ENCODE results near the gene ACSL4. TPM values are rescaled to one million over a fixed set of nuclear protein-coding genes. Genes with fewer than 3 reads are reported as not detected.

The ACSL4 gene
- polyA plus RNA-seq, 1 donor from 2014 or later: 101 TPM

- no peaks in the 10 kb centered on the region for H3K36me3 ChIP-seq (ENCODE audit: insufficient read depth, low read length)
- H3K4me2 ChIP-seq (ENCODE audit: low read length): no peak overlapping the region
- no peaks in the 10 kb centered on the region for H4K20me1 ChIP-seq (ENCODE audit: insufficient read depth)
- no peaks in the 10 kb centered on the region for H3K9me3 ChIP-seq (ENCODE audit: low read length)
- no peaks in the 10 kb centered on the region for H3K27me3 ChIP-seq (ENCODE audit: insufficient read depth, low read depth, low read length)
- no peak overlapping the region for H3K27ac ChIP-seq (ENCODE audit: low read length)
- no peaks in the 10 kb centered on the region for H3K79me2 ChIP-seq (replicated peaks; ENCODE audit: insufficient read depth, low read length)
- no peak overlapping the region for H3K4me3 ChIP-seq (ENCODE audit: low read length)
- TF ChIP-seq POLR2AphosphoS5 (IDR thresholded peaks at IDR 0.05) (no peak), MXI1 (conservative IDR thresholded peaks at IDR 0.05; ENCODE audit: poor library complexity, severe bottlenecking) (no peak), SMC3 (conservative IDR thresholded peaks at IDR 0.05; ENCODE audit: poor library complexity) (no peak), EZH2 (IDR thresholded peaks at IDR 0.05; ENCODE audit: borderline replicate concordance, insufficient read depth, low read length, poor library complexity, severe bottlenecking) (no peak), CTCF (IDR thresholded peaks at IDR 0.05; ENCODE audit: poor library complexity, severe bottlenecking) (no peak), RAD21 (conservative IDR thresholded peaks at IDR 0.05) (no peak), TAF1 (IDR thresholded peaks at IDR 0.05; ENCODE audit: low read depth) (no peak), EP300 (conservative IDR thresholded peaks at IDR 0.05; ENCODE audit: poor library complexity, severe bottlenecking) (no peak), REST (IDR thresholded peaks at IDR 0.05; ENCODE audit: borderline replicate concordance) (no peak)
- no peak overlapping the region for H3K9ac ChIP-seq (ENCODE audit: low read length)
- no peaks in the 10 kb centered on the region for H3F3A ChIP-seq (ENCODE audit: insufficient read depth, low read length, poor library complexity, severe bottlenecking)
- H2AFZ ChIP-seq (ENCODE audit: low read depth, low read length): no peak overlapping the region
- H3K9me2 ChIP-seq (ENCODE audit: insufficient read depth, low read length): no peaks in the 10 kb centered on the region
Observed at GRCh38 chrX:109622270-109622669, 110.8 kb downstream of the ACSL4 start.

GRCh38 chrX:109619771-109620170, 113.3 kb downstream of the ACSL4 start:
- no peak overlapping the region for H3K27ac ChIP-seq (ENCODE audit: low read length)
- TF ChIP-seq MXI1 (conservative IDR thresholded peaks at IDR 0.05; ENCODE audit: poor library complexity, severe bottlenecking) (no peak), TAF1 (IDR thresholded peaks at IDR 0.05; ENCODE audit: low read depth) (no peak), EZH2 (IDR thresholded peaks at IDR 0.05; ENCODE audit: borderline replicate concordance, insufficient read depth, low read length, poor library complexity, severe bottlenecking) (no peak), REST (IDR thresholded peaks at IDR 0.05; ENCODE audit: borderline replicate concordance) (no peak), CTCF (IDR thresholded peaks at IDR 0.05; ENCODE audit: poor library complexity, severe bottlenecking) (no peak), SMC3 (conservative IDR thresholded peaks at IDR 0.05; ENCODE audit: poor library complexity) (no peak), RAD21 (conservative IDR thresholded peaks at IDR 0.05) (no peak), POLR2AphosphoS5 (IDR thresholded peaks at IDR 0.05) (no peak), EP300 (conservative IDR thresholded peaks at IDR 0.05; ENCODE audit: poor library complexity, severe bottlenecking) (no peak)
- no peaks in the 10 kb centered on the region for H3F3A ChIP-seq (ENCODE audit: insufficient read depth, low read length, poor library complexity, severe bottlenecking)
- H3K4me3 ChIP-seq (ENCODE audit: low read length): no peak overlapping the region
- H3K9me3 ChIP-seq (ENCODE audit: low read length): no peaks in the 10 kb centered on the region
- no peaks in the 10 kb centered on the region for H4K20me1 ChIP-seq (ENCODE audit: insufficient read depth)
- H3K9me2 ChIP-seq (ENCODE audit: insufficient read depth, low read length): no peaks in the 10 kb centered on the region
- H3K9ac ChIP-seq (ENCODE audit: low read length): no peak overlapping the region
- no peak overlapping the region for H2AFZ ChIP-seq (ENCODE audit: low read depth, low read length)
- H3K79me2 ChIP-seq (replicated peaks; ENCODE audit: insufficient read depth, low read length): no peaks in the 10 kb centered on the region
- H3K36me3 ChIP-seq (ENCODE audit: insufficient read depth, low read length): no peaks in the 10 kb centered on the region
- no peak overlapping the region for H3K4me2 ChIP-seq (ENCODE audit: low read length)
- H3K27me3 ChIP-seq (ENCODE audit: insufficient read depth, low read depth, low read length): no peaks in the 10 kb centered on the region
